Heart right ventricle (tissue), 16 donors: ENCODE data around the gene TMEM229B. TPM values are rescaled to one million over a fixed set of nuclear protein-coding genes. Genes with fewer than 3 reads are reported as not detected.
A peak's percentile ranks its signal among the peaks of the same experiment; 100 is the strongest.

ENCODE experiments used
- ATAC-seq, 8 donors: fragments of 200-7000 bp; cut with Tn5 transposase; one replicate each; pipeline ENCODE4 v1.9.1; 2020; ENCODE audit warnings: mild to moderate bottlenecking in 8 of 8, moderate library complexity in 8 of 8, moderate number of reproducible peaks in 1 of 8
- DNase-seq, 2 donors: peaks; one replicate each; pipeline ENCODE4 v3.0.0-alpha.2; 2020
- H3K27ac ChIP-seq, 10 donors: fragments of 200-600 bp; sonication (generic) in 2 of 10; one replicate each; pipeline versions ENCODE4 v1.5.0 to v1.8.0; 2020 to 2022; ENCODE audit warnings: mild to moderate bottlenecking in 3 of 10
- H3K27me3 ChIP-seq, 7 donors: fragments of 200-600 bp; one replicate each; pipeline ENCODE4 v1.8.0; 2021 to 2022; ENCODE audit warnings: mild to moderate bottlenecking in 2 of 7
- H3K36me3 ChIP-seq, 9 donors: fragments of 200-600 bp; sonication (generic) in 1 of 9; one replicate each; pipeline versions ENCODE4 v1.5.0 to v1.8.0; 2020 to 2022; ENCODE audit warnings: mild to moderate bottlenecking in 2 of 9
- H3K4me1 ChIP-seq, 9 donors: fragments of 200-600 bp; sonication (generic) in 1 of 9; one replicate each; pipeline versions ENCODE4 v1.5.0 to v1.8.0; 2020 to 2022; ENCODE audit warnings: mild to moderate bottlenecking in 4 of 9
- H3K4me3 ChIP-seq, 10 donors: fragments of 200-600 bp; sonication (generic) in 2 of 10; one replicate each; pipeline versions ENCODE4 v1.5.0 to v1.8.0; 2020 to 2022; ENCODE audit warnings: mild to moderate bottlenecking in 7 of 10, moderate library complexity in 2 of 10
- H3K9me3 ChIP-seq, 11 donors: fragments of 200-600 bp in 10 of 11; sonication (generic) in 2 of 11; one replicate each; pipeline versions ENCODE4 v1.5.0 to v1.8.0; 2013 to 2022; ENCODE audit warnings: mild to moderate bottlenecking in 2 of 11, control low read depth in 1 of 11, moderate library complexity in 1 of 11
- WGBS, 2 donors: extraction: QIAGEN DNeasy Blood & Tissue Kit; methylation state at CpG; one replicate each; pipeline ENCODE4 v1.1.7; 2013; ENCODE audit warnings: inconsistent platforms in 1 of 2; 5-methylcytosine and 5-hydroxymethylcytosine counted together
- intact Hi-C, 10 donors: fragments of 100-400 bp; cut with DNase I; formaldehyde crosslinking; loops; one replicate each; pipeline versions ENCODE4 v1.11.1 to v1.14.2; 2022
- polyA plus RNA-seq, 2 donors: library from polyadenylated mRNA; stranded (reverse); fragments of 200-250 nt; gene quantifications; one replicate each; pipeline ENCODE4 v1.2.3, GENCODE V29; 2013
- total RNA-seq, 10 donors: library from RNA; stranded (reverse); fragmentation: NEBNext Ultra II Directional in 3 of 10; extraction: Animal tissue kit (Norgen Biotek cat#: 25700) in 3 of 10; gene quantifications; one replicate each; pipeline versions ENCODE4 v1.2.1 to v1.2.4, GENCODE V29; 2021 to 2023
- TF ChIP-seq, protein P1 (sequence below), 9 donors: fragments of 200-600 bp; sonication (generic) in 2 of 9; IDR thresholded peaks; one replicate each; pipeline versions ENCODE4 v1.5.0 to v1.8.0; 2021 to 2022; ENCODE audit warnings: antibody characterized with exemption in 9 of 9, mild to moderate bottlenecking in 5 of 9, moderate library complexity in 1 of 9
- donor health status: Arrhythmogenic right ventricular cardiomyopathy.
- donor health status: ischemic (EF 13 %, LVEDD 7.1; RV severe dilation, severe dysfunction).
- donor health status: healthy with polysubstance abuse.
- donor health status: DM: no; HTN: yes; CAD: no.
- donor health status: DM: no; HTN: no; CAD: no.
- donor health status: ischemic (EF 25% LVEDD 6.9; RV normal size, moderate dysfunction).
- donor health status: ischemic (EF 25% LVEDD 5.7; RV mildly dilated, moderate dysfunction).
- donor health status: healthy.
- donor health status: DM: yes; HTN: yes; CAD: no.
- donor health status: Ischemic cardiomyopathy.
- donor health status: ischemic (EF 35%, LVEDD 5.7; RV mildly dilated, moderate dysfunction).
- donor health status: nonischemic (EF 11% LVEDD 7.7; RV severe dilation, severe dysfunction).
- donor health status: DM: yes; HTN: yes; CAD: no.
- donor health status: PGD.
- donor health status: ischemic (EF 29% LVEDD 5.4; RV normal size, mild dysfunction).
- donor health status: nonischemic (EF 23%, LVEDD 6.1; RV moderate dilation, normal function).

Gene TMEM229B
- total and polyA plus RNA-seq, 12 donors: 0.51 to 5.9 (median 1.6) TPM

DNA sequence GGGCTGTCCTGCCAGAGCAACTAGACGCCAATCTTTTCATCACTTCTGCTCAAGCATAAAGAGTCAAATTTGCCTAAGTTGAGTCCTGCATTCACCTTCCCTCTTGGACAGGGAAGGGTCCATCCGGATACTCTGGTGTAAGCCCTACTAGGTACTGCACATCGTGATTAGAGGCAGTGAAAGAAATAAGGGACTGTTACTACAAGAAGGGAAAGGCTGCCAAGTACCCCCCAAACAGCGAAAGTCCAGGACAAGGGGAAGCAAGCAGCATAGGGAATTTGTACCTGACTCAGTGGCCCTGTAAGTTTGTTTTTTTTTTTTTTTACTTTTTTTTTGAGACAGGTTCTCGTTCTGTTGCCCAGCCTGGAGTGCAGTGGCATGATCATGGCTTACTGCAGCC, 30.9 kb upstream of the TMEM229B start:
- intact Hi-C loops: no loop called here
- TF ChIP-seq, protein P1, sequence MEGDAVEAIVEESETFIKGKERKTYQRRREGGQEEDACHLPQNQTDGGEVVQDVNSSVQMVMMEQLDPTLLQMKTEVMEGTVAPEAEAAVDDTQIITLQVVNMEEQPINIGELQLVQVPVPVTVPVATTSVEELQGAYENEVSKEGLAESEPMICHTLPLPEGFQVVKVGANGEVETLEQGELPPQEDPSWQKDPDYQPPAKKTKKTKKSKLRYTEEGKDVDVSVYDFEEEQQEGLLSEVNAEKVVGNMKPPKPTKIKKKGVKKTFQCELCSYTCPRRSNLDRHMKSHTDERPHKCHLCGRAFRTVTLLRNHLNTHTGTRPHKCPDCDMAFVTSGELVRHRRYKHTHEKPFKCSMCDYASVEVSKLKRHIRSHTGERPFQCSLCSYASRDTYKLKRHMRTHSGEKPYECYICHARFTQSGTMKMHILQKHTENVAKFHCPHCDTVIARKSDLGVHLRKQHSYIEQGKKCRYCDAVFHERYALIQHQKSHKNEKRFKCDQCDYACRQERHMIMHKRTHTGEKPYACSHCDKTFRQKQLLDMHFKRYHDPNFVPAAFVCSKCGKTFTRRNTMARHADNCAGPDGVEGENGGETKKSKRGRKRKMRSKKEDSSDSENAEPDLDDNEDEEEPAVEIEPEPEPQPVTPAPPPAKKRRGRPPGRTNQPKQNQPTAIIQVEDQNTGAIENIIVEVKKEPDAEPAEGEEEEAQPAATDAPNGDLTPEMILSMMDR (IDR thresholded peaks at IDR 0.05): no peak
- ATAC-seq: no peak
- Histone ChIP-seq H3K4me1 (peaks cover 0 to 26% (median 6%) of the 10 kb centered on the region in 9 donors), H3K27ac (no peak overlapping the region), H3K27me3 (peaks cover 0 to 73% (median 30%) of the 10 kb centered on the region in 7 donors), H3K9me3 (no peaks in the 10 kb centered on the region), H3K36me3 (no peaks in the 10 kb centered on the region), H3K4me3 (no peak overlapping the region)
- WGBS, 2 donors: 86 to 87% methylated on average over 5 of the region's 5 CpGs
- DNase-seq: no peak

DNA sequence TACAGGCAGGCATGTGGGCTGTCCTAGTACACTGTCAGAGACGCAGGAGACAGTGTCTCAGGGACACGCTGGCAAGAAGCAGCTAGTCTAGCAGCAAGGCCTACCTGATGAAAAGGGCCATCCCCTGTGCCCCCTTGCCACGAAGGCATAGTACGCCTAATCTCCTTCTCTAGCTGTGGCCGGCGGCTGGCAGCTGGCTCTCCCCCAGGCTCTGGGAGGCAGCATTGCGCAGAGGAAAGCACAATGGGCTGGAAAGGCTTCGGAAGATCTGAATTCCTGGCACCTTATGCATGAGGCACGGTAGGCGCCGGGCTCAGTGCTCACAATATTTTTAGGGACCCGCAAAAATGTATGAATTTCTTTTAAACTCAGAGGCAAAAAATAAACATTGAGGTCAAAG, 28.6 kb upstream of the TMEM229B start:
- intact Hi-C loops: no loop called here

DNA sequence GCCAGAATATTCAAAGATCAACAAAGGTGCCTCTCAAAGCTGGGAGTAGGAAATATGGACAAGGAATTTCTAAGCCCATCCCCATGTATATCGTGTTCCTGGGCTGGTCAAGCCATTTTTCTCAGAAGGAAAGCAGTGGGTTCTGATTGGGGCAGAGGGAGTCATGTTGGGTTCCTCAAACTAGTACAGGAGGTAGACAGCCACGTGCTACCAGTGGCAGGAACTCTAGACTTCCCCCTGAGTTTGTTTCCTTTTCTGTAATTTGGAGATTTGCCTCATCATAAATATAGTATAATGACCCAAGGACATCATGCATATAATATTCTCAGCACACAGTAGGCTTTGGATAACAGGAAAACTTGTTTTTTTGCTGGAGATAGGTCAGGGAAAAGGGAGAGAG, 28.2 kb upstream of the TMEM229B start:
- 48 to 58% methylated on average over 2 of the region's 2 CpGs for WGBS, 2 donors
- no peak for DNase-seq
- Histone ChIP-seq H3K4me3 (no peak overlapping the region), H3K9me3 (no peaks in the 10 kb centered on the region), H3K27ac (no peak overlapping the region), H3K27me3 (peaks cover 0 to 49% (median 15%) of the 10 kb centered on the region in 7 donors), H3K4me1 (peaks cover 2 to 31% (median 12%) of the 10 kb centered on the region in 9 donors), H3K36me3 (no peaks in the 10 kb centered on the region)
- intact Hi-C loops: no loop called here
- TF ChIP-seq, protein P1 (IDR thresholded peaks at IDR 0.05): no peak
- ATAC-seq: no peak

More for the DNA sequence above, 28.6 kb upstream of the TMEM229B start:
- Histone ChIP-seq H3K27me3 (peaks cover 0 to 53% (median 15%) of the 10 kb centered on the region in 7 donors), H3K4me1 (peaks cover 2 to 31% (median 12%) of the 10 kb centered on the region in 9 donors), H3K4me3 (no peak overlapping the region), H3K9me3 (no peaks in the 10 kb centered on the region), H3K36me3 (no peaks in the 10 kb centered on the region), H3K27ac (no peak overlapping the region)
- DNase-seq (peak; percentile 21 to 49), ATAC-seq (peak in 6 of 8 donors; percentile 59 to 82 (median 62))
- TF ChIP-seq, protein P1 (IDR thresholded peaks at IDR 0.05): peak in 3 of 9 donors; percentile 28 to 41 (median 32)
- WGBS, 2 donors: 12 to 29% methylated on average over 12 of the region's 12 CpGs

DNA sequence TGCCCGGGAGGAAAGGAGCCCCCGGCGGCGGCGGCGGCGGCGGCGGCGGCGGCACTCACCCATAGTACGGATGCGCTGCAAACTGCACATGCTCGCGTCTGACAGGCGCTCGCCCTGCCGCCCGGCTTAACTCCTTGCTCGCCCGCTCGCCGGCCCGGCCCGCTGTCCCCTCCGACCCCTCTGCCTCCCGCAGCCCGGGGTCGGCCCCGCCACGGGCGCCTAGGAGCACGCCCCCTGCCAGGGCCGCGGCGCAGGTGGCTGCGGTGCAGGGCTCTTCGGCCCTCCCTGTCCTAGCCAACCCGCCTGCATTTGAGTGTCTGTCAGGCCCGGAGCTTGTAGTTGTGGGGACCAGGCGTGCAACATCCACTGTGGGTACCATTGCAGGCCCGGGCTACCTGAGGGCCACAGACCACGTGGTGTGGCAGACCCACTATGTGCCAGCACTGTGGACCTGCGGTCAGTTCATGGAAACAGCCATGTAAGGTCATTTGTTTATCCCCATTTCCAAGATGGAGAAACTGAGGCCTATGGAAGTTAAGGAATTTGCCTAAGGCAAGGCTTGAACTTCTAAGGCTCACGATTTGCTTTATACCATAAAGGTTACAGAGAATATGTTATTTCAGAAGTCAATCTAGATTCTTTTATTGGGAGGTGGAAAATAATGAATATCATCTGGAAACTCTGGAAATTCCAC, 27.0 kb upstream of the TMEM229B start:
- H3K36me3 ChIP-seq: no peaks in the 10 kb centered on the region
- peak overlapping the region; percentile 80 to 98 (median 94) for H3K4me3 ChIP-seq
- H3K9me3 ChIP-seq: no peaks in the 10 kb centered on the region
- ATAC-seq (peak in 2 of 8 donors; percentile 51 to 57), DNase-seq (peak in 1 of 2 donors; percentile 30)
- H3K27ac ChIP-seq: peak overlapping the region in 2 of 10 donors; percentile 53 to 84
- intact Hi-C loops: no loop called here
- peaks cover 2 to 31% (median 12%) of the 10 kb centered on the region in 9 donors for H3K4me1 ChIP-seq
- TF ChIP-seq, protein P1 (IDR thresholded peaks at IDR 0.05): no peak
- 8 to 10% methylated on average over 40 to 45 of the region's 45 CpGs for WGBS, 2 donors
- peaks cover 0 to 40% (median 15%) of the 10 kb centered on the region in 7 donors for H3K27me3 ChIP-seq
